Cardiac muscle cell (in vitro differentiated cells and primary cell): ENCODE data around the gene SMARCC1. TPM values are rescaled to one million over a fixed set of nuclear protein-coding genes. Genes with fewer than 3 reads are reported as not detected.

Source experiments
- DNase-seq, 2 donors: peaks; one replicate each; pipeline versions ENCODE4 v3.0.0 to v3.0.0-alpha.2; 2010 to 2017; ENCODE audit warnings: low read depth in 1 of 2, low spot score in 1 of 2
- H3K27ac ChIP-seq: fragments of 200-600 bp; sonication (generic); 2 replicates; pipeline ENCODE4 v1.5.1; 2016
- H3K27me3 ChIP-seq: fragments of 200-600 bp; sonication (generic); 2 replicates; pipeline ENCODE4 v1.6.0; 2016; ENCODE audit warnings: control low read depth
- H3K36me3 ChIP-seq: fragments of 200-600 bp; sonication (generic); 2 replicates; pipeline ENCODE4 v1.5.1; 2016; ENCODE audit warnings: control low read depth
- H3K4me1 ChIP-seq: fragments of 200-600 bp; sonication (generic); 2 replicates; pipeline ENCODE4 v1.8.1; 2017; ENCODE audit warnings: low read depth, mild to moderate bottlenecking, mixed run types
- H3K4me3 ChIP-seq: fragments of 200-600 bp; sonication (generic); 2 replicates; pipeline ENCODE4 v1.5.1; 2016; ENCODE audit warnings: mild to moderate bottlenecking
- H3K9me3 ChIP-seq: fragments of 200-600 bp; sonication (generic); 2 replicates; pipeline ENCODE4 v1.5.1; 2017; ENCODE audit warnings: low read depth, mild to moderate bottlenecking, control low read depth
- polyA plus RNA-seq: library from polyadenylated mRNA; unstranded; fragments of >200 nt; fragmentation: Nextera tagmentation; extraction: Ambion mirVana; gene quantifications from 2 replicates; pipeline ENCODE4 v1.2.1, GENCODE V29; 2016
- total RNA-seq: library from RNA; depleted of rRNA; stranded (reverse); fragments of >200 nt; gene quantifications from 2 replicates; pipeline ENCODE4 v1.2.3, GENCODE V29; 2016
- TF ChIP-seq, protein P1 (sequence below): IDR thresholded peaks from 2 replicates; pipeline ENCODE4 v1.5.1; 2012; ENCODE audit warnings: low read depth, mild to moderate bottlenecking, low read length

Gene SMARCC1
- total and polyA plus RNA-seq, 2 experiments from 2014 or later: 86.9 to 109 TPM

DNA sequence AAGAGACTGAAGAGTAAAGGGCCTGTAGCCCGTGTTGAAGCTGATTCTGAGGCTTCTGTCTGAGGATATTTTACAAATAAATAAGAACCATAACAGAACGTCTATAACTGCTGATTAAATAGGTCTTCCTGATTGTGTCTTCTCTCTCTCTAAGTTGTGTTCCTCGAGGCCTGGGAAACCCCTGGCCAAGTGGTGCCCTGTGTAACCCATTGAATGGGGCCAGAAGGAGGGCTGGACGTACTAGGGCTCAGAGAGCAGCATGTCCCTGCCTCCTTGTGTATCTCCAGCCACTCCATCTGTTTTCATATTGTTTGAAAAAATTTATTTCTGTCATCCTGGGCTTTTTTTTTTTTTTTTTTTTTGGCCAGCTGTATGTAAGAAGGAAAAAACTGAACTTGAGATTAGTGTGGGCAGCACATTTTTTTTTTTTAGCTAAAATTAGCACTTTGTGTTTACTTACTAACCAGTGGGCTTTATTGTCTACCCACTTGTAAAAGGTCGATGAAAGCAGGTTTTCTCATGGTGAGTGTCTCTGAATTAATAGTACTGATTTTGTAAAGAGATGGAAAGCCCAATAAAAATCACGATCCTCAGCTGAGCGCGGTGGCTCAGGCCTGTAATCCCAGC is 32.0 kb upstream of the SMARCC1 start:
- TF ChIP-seq, protein P1, sequence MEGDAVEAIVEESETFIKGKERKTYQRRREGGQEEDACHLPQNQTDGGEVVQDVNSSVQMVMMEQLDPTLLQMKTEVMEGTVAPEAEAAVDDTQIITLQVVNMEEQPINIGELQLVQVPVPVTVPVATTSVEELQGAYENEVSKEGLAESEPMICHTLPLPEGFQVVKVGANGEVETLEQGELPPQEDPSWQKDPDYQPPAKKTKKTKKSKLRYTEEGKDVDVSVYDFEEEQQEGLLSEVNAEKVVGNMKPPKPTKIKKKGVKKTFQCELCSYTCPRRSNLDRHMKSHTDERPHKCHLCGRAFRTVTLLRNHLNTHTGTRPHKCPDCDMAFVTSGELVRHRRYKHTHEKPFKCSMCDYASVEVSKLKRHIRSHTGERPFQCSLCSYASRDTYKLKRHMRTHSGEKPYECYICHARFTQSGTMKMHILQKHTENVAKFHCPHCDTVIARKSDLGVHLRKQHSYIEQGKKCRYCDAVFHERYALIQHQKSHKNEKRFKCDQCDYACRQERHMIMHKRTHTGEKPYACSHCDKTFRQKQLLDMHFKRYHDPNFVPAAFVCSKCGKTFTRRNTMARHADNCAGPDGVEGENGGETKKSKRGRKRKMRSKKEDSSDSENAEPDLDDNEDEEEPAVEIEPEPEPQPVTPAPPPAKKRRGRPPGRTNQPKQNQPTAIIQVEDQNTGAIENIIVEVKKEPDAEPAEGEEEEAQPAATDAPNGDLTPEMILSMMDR: no peak
- H3K36me3 ChIP-seq: peaks cover 30% of the 10 kb centered on the region
- H3K27ac ChIP-seq: no peak overlapping the region
- no peaks in the 10 kb centered on the region for H3K27me3 ChIP-seq
- H3K4me1 ChIP-seq: no peaks in the 10 kb centered on the region
- DNase-seq: no peak
- no peaks in the 10 kb centered on the region for H3K9me3 ChIP-seq
- no peak overlapping the region for H3K4me3 ChIP-seq

DNA sequence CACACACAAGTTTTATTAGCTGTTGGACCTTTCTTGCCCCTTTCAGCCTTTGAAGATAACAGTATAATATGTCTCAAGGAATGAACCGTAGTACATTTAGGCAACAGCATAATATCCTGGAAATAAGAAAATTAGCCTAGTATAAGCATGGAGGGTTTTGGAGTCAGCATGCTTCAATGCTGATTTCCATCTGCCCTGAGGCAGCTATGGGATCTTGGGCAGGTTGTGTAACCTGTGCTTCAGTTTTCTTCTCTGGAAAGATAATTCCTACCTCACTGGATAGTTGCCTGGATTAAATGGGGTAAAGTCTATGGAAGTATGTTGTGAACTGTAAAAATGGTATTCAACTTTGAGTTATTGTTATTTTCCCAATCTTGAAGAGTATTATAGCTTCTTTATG is 22.9 kb upstream of the SMARCC1 start:
- peaks cover 13% of the 10 kb centered on the region for H3K36me3 ChIP-seq
- DNase-seq: no peak
- peaks cover 4% of the 10 kb centered on the region for H3K4me1 ChIP-seq
- H3K4me3 ChIP-seq: no peak overlapping the region
- H3K27me3 ChIP-seq: no peaks in the 10 kb centered on the region
- no peaks in the 10 kb centered on the region for H3K9me3 ChIP-seq
- peak overlapping the region; percentile 96 for H3K27ac ChIP-seq
- TF ChIP-seq, protein P1: no peak

DNA sequence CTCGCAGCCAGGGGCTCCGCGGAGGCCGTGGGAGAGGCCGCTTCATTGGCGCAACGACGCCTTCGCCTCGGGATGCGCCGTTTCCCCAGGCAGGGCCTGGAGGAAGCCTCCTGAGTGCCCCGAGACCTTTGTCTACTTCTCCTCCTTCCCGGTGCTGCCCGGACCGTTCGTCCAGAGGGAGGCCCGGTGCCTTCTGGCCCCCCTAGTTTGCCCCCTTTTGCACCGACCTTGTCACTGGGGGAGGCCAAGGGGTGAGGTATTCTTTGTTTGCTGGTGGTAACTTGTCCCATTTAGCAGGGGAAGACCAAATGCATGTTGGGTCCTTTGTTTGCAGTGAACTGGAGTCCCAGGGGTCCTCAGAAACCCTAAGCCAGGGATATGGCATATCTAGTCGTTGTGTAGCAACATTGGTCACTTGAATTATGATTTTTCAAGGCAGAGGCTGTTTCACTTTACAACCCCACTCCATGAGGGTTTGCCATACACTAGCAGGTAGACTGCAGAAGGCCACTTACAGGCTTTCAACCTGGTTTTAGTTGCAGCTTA is 21.9 kb upstream of the SMARCC1 start:
- TF ChIP-seq, protein P1: no peak
- Histone ChIP-seq H3K27ac (peak overlapping the region; percentile 96), H3K36me3 (peaks cover 10% of the 10 kb centered on the region), H3K27me3 (no peaks in the 10 kb centered on the region), H3K4me1 (peaks cover 4% of the 10 kb centered on the region), H3K9me3 (no peaks in the 10 kb centered on the region), H3K4me3 (peak overlapping the region; percentile 74)
- DNase-seq: no peak

DNA sequence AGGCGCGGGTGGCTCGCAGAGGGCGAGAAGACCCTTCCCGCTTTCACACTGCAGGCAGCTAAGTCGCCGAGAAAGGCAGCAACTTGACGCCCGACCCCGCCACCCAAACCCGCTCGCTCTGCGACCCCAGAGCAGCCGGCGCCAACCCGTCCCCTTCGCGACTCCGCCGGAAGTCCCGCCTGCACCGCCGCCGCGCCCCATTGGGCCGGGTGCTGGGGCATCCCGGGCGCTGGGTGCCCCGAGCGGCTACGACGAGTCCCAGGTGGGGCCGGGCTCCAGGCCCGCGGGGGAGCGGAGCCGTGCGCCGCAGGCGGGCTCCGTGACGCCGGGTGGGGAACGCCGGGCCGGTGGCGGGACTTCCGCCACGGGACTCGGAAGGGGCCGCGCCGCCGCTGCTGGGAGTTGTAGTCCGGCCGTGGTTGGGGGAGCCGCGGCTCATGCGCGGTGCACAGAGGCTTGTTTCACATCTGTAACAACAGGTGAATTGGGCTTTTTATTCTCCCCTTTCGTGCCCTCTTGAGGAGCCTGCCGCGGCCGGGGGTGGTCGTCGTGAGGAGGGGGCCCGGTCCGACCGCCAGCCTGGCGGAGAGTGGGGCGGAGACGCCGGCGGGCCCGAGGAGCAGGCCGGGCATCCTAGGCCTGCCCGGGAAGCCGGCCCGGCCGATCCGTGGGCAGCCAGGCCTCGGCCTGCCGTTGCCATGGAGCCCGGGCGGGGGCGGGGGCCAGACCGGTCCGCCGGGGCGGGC is 21.2 kb upstream of the SMARCC1 start, which contains the start of gene DHX30:
Gene DHX30 (plus strand): TSS at position 405 of the 746 bp plus-strand sequence. CDS start 7,546 bp downstream, outside the sequence.
- peak; percentile 92 for DNase-seq
- H3K27ac ChIP-seq: peak within 1 kb of the TSS; percentile 96
- peaks cover 10% of the 10 kb centered on the region for H3K36me3 ChIP-seq
- no peaks in the 10 kb centered on the region for H3K27me3 ChIP-seq
- TF ChIP-seq, protein P1: no peak
- H3K4me3 ChIP-seq: peak within 1 kb of the TSS; percentile 74
- peaks cover 4% of the 10 kb centered on the region for H3K4me1 ChIP-seq
- no peaks in the 10 kb centered on the region for H3K9me3 ChIP-seq

DNA sequence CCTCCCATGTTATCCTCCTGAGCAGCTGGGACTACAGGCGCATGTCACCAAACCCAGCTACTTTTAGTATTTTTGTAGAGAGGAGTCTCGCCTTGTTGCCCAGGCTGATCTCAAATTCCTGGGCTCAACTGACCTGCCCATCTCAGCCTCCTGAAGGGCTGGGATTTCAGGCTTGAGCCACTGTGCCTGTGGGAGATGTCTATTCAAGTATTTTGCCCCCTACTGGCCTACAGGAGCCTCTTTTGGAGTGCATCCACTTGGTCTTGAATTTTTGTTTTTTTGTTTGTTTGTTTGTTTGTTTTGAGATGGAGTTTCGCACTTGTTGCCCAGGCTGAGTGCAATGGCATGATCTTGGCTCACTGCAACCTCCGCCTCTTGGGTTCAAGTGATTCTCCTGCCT is 18.0 kb upstream of the SMARCC1 start:
- no peak overlapping the region for H3K4me3 ChIP-seq

More for the DNA sequence above, 18.0 kb upstream of the SMARCC1 start:
- TF ChIP-seq, protein P1: peak; percentile 15
- Histone ChIP-seq H3K36me3 (no peaks in the 10 kb centered on the region), H3K9me3 (no peaks in the 10 kb centered on the region), H3K4me1 (peaks cover 4% of the 10 kb centered on the region), H3K27ac (no peak overlapping the region), H3K27me3 (no peaks in the 10 kb centered on the region)
- no peak for DNase-seq
